Measurements from ENCODE around the gene ABRAXAS1. TPM values are rescaled to one million over a fixed set of nuclear protein-coding genes. Genes with fewer than 3 reads are reported as not detected.
A peak's percentile ranks its signal among the peaks of the same experiment; 100 is the strongest.

Gene ABRAXAS1
- total RNA-seq, 4 donors from 2014 or later, result 14.0 to 26.5 (median 18.3) TPM

DNA sequence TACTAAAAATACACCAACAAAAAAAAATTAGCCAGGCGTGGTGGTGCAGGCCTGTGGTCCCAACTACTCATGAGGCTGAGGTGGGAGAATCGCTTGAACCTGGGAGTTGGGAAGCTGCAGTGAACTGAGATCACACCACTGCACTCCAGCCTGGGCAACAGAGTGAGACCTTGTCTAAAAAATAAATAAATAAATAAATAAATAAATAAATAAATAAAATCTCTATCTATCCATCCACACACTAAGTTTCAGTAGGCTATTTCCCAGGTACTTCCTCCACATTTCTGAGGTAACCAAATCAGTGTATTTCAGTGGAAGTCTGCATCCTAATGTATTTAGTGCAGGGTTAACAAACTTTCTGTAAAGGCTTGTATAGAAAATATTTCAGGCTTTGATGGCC, 10.9 kb downstream of the ABRAXAS1 start:
- Histone ChIP-seq H3K27me3 (no peaks in the 10 kb centered on the region), H3K27ac (no peak overlapping the region), H3K9me3 (no peaks in the 10 kb centered on the region), H3K4me3 (replicated peaks in 1 of 3) (no peak overlapping the region), H3K36me3 (peaks cover 0 to 5% of the 10 kb centered on the region in 2 donors), H3K4me1 (no peaks in the 10 kb centered on the region)
- WGBS, 2 donors, result 91 to 94% methylated on average over 2 of the region's 2 CpGs
- DNase-seq, result no peak
- intact Hi-C loops (cut with DNase I), result no loop called here
- no peak for TF ChIP-seq POLR2A (IDR thresholded peaks at IDR 0.05)
- TF ChIP-seq, protein P1, sequence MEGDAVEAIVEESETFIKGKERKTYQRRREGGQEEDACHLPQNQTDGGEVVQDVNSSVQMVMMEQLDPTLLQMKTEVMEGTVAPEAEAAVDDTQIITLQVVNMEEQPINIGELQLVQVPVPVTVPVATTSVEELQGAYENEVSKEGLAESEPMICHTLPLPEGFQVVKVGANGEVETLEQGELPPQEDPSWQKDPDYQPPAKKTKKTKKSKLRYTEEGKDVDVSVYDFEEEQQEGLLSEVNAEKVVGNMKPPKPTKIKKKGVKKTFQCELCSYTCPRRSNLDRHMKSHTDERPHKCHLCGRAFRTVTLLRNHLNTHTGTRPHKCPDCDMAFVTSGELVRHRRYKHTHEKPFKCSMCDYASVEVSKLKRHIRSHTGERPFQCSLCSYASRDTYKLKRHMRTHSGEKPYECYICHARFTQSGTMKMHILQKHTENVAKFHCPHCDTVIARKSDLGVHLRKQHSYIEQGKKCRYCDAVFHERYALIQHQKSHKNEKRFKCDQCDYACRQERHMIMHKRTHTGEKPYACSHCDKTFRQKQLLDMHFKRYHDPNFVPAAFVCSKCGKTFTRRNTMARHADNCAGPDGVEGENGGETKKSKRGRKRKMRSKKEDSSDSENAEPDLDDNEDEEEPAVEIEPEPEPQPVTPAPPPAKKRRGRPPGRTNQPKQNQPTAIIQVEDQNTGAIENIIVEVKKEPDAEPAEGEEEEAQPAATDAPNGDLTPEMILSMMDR (IDR thresholded peaks at IDR 0.05), result no peak

DNA sequence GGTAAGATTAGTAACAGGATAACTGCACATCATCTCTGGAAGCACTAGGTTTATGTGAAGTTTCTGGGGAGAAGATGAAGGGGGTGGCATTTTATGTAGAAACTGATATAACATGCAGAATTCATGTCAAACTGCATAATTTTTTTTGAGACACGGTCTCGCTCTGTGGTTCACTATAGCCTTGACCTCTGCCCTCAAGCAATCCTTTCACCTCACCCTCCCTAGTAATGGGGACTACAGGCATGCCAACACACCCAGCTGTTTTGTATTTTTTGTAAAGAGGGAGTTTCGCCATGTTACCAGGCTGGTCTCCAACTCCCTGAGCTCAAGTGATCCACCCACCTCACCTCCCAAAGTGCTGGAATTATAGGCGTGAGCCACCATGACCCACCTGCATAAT, 11.5 kb downstream of the ABRAXAS1 start:
- Histone ChIP-seq H3K4me3 (replicated peaks in 1 of 3) (no peak overlapping the region), H3K27ac (no peak overlapping the region), H3K36me3 (peaks cover 0 to 5% of the 10 kb centered on the region in 2 donors), H3K4me1 (no peaks in the 10 kb centered on the region), H3K27me3 (no peaks in the 10 kb centered on the region), H3K9me3 (no peaks in the 10 kb centered on the region)
- no peak for TF ChIP-seq POLR2A (IDR thresholded peaks at IDR 0.05)
- TF ChIP-seq, protein P1 (IDR thresholded peaks at IDR 0.05), result no peak
- WGBS, 2 donors, result 83 to 100% methylated on average over 4 of the region's 4 CpGs
- intact Hi-C loops (cut with DNase I), result no loop called here
- no peak for DNase-seq

DNA sequence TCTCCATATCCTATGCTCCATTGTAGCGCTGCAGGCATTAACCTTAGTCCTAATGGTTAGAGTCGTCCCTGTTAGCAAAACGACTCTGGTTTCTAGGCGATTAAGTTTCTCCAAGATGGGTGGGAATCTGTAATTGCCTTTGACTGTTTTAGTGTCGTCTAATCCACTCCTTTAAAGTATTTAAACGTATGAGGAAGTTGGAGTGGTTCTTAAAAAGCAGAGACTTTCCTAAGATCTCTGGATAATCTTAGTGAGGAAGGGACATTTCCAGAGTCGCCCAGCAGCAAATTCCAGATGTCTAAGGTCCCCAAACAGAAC, 28.8 kb downstream of the ABRAXAS1 start:
- Histone ChIP-seq H3K36me3 (peaks cover 22 to 29% of the 10 kb centered on the region in 2 donors), H3K27ac (peak overlapping the region; percentile 92 to 99 (median 98)), H3K4me1 (peaks cover 11 to 20% of the 10 kb centered on the region in 2 donors), H3K4me3 (replicated peaks in 1 of 3) (peak overlapping the region; percentile 38 to 70 (median 69)), H3K9me3 (no peaks in the 10 kb centered on the region), H3K27me3 (no peaks in the 10 kb centered on the region)
- TF ChIP-seq, protein P1 (IDR thresholded peaks at IDR 0.05), result no peak
- TF ChIP-seq POLR2A (IDR thresholded peaks at IDR 0.05), result peak in 1 of 2 donors; percentile 20
- intact Hi-C loops (cut with DNase I), result no loop called here
- DNase-seq, result no peak
- WGBS, 2 donors, result 0% methylated on average over 7 of the region's 7 CpGs

DNA sequence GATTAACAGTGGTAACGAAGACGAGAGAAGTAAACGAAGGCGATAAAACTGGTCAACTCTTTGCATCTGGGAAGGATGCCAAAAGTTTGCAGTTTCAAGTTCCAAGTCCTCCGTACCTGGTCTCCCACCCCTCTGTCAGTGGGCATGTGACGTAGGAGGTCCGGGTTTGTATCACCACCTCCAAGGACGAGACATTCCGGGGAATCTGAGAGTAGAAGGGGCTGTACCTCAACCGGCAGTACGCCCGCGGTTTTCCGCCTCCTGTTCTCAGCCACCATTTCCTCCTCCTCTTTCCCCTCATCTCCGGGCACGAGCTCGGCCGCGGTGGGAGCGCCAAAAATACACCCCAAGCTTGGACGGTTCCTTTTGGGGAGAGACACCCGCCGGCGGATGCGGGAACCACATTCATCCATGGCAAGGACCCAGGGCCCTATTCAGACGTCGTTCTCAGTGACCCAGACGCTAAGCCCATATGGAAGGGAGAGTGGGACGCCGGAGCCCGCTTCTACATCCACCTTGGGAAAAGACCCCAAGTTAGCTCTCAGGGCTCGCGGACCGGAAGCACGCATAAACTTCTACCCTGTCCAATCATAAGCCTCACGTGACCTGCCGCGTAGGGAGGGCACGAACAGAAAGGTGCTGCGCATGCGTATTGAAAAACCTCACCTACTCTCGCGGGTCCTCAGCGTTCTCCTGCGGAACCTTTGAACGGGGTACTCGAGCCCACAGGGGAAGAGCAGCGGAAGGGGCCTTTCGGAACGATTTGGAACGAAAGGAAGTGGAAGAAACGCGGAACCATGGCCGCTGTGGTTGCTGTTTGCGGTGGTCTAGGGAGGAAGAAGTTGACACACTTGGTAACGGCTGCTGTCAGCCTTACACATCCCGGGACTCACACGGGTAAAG, 29.4 kb downstream of the ABRAXAS1 start, which contains the start of the genes HELQ and MRPS18C:
Gene HELQ, minus strand, starts transcription at position 543 of the 903 bp plus-strand sequence. Its CDS starts 130 bp downstream, at position 413.
Gene MRPS18C, plus strand, starts transcription at position 778 of the 903 bp plus-strand sequence. Its CDS starts 20 bp downstream, at position 798.
- peak within 1 kb of the TSS; percentile 92 to 99 (median 98) for H3K27ac ChIP-seq
- WGBS, 2 donors, result 0% methylated on average over 43 to 58 of the region's 58 CpGs
- H3K27me3 ChIP-seq, result no peaks in the 10 kb centered on the region
- no peaks in the 10 kb centered on the region for H3K9me3 ChIP-seq
- peak; percentile 98 to 99 for DNase-seq
- TF ChIP-seq POLR2A (IDR thresholded peaks at IDR 0.05), result peak in 1 of 2 donors; percentile 89
- TF ChIP-seq, protein P1 (IDR thresholded peaks at IDR 0.05), result peak in 3 of 6 experiments; percentile 30 to 36 (median 33)
- H3K36me3 ChIP-seq, result peaks cover 17 to 23% of the 10 kb centered on the region in 2 donors
- peak within 1 kb of the TSS; percentile 38 to 70 (median 69) for H3K4me3 ChIP-seq (replicated peaks in 1 of 3)
- intact Hi-C loops (cut with DNase I), result no loop called here
- peaks cover 11 to 20% of the 10 kb centered on the region in 2 donors for H3K4me1 ChIP-seq

DNA sequence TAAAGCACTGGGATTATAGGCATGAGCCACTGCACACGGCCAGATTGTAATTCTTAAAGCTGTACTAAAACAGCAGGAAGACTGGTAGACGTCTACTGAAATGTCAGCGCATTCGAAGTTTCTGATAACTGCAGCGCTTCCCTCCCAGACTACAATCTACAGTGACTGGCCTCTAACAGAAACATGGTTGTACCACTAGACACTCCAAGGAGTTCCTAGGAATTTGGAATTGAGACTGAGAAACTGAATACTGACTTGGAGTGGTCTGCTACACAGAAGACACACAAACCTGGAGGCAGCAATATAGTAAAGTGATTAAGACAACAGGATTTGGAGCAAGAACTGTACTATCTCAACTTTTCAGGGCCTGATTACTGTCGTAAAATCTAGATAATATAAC, 30.2 kb downstream of the ABRAXAS1 start:
- DNase-seq, result no peak
- 23 to 31% methylated on average over 6 of the region's 6 CpGs for WGBS, 2 donors
- intact Hi-C loops (cut with DNase I), result no loop called here
- no peak for TF ChIP-seq POLR2A (IDR thresholded peaks at IDR 0.05)
- TF ChIP-seq, protein P1 (IDR thresholded peaks at IDR 0.05), result no peak
- H3K27me3 ChIP-seq, result no peaks in the 10 kb centered on the region
- peak overlapping the region in 2 of 3 donors; percentile 59 to 69 for H3K4me3 ChIP-seq (replicated peaks in 1 of 3)
- peaks cover 9 to 16% of the 10 kb centered on the region in 2 donors for H3K36me3 ChIP-seq
- H3K9me3 ChIP-seq, result no peaks in the 10 kb centered on the region
- peaks cover 11 to 20% of the 10 kb centered on the region in 2 donors for H3K4me1 ChIP-seq
- H3K27ac ChIP-seq, result peak overlapping the region; percentile 2 to 99 (median 98)
